Measurements from ENCODE around the gene PTPN3.
"Not testable (repeated sequence)": the region's sequence is repeated elsewhere in the genome, so short reads cannot be mapped to it uniquely, and the experiment has no call there.

PTPN3 gene, protein sequence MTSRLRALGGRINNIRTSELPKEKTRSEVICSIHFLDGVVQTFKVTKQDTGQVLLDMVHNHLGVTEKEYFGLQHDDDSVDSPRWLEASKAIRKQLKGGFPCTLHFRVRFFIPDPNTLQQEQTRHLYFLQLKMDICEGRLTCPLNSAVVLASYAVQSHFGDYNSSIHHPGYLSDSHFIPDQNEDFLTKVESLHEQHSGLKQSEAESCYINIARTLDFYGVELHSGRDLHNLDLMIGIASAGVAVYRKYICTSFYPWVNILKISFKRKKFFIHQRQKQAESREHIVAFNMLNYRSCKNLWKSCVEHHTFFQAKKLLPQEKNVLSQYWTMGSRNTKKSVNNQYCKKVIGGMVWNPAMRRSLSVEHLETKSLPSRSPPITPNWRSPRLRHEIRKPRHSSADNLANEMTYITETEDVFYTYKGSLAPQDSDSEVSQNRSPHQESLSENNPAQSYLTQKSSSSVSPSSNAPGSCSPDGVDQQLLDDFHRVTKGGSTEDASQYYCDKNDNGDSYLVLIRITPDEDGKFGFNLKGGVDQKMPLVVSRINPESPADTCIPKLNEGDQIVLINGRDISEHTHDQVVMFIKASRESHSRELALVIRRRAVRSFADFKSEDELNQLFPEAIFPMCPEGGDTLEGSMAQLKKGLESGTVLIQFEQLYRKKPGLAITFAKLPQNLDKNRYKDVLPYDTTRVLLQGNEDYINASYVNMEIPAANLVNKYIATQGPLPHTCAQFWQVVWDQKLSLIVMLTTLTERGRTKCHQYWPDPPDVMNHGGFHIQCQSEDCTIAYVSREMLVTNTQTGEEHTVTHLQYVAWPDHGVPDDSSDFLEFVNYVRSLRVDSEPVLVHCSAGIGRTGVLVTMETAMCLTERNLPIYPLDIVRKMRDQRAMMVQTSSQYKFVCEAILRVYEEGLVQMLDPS

DNA sequence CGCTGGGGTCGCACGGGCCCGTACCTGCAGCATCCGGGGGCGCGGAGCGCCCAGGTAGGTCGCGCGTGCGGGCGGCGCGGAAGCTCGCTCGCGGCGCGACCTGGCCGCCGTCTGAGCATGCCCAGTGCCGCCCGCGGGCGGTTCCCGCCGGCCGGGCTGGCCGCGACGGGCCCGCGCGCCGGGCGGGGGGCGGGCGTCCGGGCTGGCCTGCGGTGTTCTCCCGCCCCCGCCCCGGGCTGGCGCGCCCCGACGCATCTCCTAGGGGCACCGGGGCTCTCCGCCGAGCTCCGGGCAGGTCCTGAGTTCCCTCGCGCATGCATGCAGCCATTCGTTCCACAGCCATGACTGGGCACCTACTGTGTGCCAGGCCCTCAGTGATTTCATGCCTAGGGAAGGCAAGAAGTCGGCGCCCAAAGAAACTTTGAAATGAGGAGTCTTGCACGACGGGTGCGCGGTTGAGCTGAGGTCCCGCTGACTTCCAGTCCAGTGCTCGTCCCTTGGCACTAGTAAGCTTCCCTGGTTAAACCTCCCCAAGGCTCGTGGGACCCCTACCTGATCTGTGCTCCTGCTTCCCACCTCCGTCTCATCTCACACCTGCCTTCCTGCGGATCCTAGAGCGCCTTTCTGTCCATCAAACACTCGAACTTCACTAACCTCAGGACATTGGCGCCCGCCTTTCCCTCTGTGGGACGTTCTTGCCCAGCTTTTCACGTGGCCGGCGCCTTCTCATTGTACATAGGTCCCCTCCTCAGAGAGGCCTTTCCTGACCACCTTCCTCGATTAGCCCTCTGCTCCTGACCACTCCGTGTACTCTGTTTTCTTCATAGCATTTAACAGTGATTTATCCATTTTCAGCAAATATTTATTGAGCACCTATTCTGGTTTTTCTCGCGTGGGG lies at the start of gene PTPN3:
Gene PTPN3, minus strand, starts transcription at position 113 of the 898 bp plus-strand sequence. CDS start 34,873 bp downstream, outside the sequence.
- DNase-seq (ENCODE audit: low read depth), result peak; percentile 14

DNA sequence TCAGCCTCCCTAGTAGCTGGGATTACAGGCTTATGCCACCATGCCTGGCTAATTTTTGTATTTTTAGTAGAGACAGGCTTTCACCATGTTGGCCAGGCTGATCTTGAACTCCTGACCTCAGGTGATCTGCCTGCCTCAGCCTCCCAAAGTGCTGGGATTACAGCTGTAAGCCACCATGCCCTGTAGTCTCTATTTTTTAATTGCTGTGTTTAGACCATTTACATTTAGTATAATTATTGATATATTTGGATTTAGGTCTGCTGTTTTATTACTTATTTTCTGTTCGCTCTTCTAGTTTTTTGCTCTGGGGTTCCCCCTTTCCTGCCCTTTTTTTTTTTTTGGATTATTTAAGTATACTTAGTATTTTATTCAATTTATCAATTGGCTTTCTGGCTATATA lies 46.8 kb upstream of the PTPN3 start:
- DNase-seq (ENCODE audit: low read depth), result not testable (repeated sequence)

DNA sequence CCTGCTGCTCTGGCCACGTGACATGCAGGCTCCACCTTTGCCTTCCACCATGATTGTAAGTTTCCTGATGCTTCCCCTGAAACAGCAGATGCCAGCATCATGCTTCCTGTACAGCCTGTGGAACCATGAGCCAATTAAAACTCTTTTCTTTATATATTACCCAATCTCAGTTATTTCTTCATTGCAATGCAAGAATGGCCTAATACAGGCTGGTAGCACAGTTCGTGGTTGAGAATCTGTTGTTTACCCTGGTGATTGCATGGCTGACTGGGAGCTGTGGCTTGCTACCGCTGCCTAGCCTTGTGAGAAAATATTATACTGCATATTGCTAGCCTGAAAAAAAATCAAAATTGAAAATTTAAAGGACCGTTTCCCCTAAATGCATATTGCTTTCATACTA lies 44.8 kb upstream of the PTPN3 start:
- peak; percentile 20 for DNase-seq (ENCODE audit: low read depth)

DNA sequence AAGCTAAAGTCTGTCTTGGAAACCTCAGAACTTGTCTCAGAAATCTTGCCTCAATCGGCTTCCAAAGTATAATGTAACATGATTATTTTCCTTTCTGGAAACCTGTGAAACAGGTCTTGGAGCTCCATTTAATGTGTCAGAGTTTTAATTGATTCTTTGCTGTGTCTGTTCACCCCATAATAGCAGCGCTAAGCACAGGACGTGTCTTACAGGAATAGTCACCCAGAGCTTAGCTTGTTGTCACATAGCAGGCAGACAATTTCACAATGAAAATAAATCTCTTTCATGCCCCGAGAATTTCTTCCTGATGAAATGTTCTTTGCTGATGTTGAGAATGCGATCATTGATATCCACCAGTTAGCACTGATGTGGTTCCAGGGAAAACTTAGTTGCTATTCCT lies 40.2 kb upstream of the PTPN3 start:
- no peak for DNase-seq (ENCODE audit: low read depth)

DNA sequence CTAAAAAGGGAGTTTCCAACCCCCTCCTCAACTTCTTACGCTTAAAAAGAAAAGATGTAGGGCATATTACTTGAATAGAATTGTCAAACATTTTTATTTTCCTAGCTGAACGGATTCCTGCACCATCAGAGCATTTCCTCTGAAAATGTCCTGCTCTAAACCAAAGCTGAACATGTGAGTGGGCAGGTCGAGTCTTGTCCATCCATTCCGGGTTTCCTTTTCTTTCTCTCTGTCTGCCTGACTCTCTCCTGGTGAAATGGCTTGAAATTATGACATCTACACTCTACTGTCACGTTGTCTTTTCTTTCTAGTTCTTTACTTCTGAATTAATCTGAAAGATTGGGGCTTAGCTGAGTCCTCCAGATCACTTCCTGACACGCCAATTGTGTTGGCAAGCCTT lies 39.2 kb upstream of the PTPN3 start:
- no peak for DNase-seq (ENCODE audit: low read depth)

DNA sequence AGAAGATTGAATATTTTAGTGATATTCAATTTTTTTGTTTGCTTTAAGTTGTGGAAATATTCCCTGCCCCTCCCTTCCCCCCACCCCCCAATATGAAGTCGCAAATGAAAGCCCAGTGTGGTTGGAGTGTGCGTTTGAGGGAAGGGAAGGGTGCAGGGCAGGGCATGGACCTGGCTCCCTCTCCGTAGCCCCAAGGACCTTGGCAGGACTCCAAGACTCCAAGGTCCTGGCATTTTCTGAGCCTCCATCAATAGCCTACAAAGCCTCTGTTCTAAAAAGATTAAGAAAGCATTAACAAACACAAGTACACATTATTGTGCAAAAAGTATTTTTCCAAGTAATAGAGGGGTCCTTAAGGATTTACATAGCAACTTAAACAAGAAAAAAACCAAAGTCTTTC lies 38.8 kb upstream of the PTPN3 start:
- DNase-seq (ENCODE audit: low read depth), result no peak

DNA sequence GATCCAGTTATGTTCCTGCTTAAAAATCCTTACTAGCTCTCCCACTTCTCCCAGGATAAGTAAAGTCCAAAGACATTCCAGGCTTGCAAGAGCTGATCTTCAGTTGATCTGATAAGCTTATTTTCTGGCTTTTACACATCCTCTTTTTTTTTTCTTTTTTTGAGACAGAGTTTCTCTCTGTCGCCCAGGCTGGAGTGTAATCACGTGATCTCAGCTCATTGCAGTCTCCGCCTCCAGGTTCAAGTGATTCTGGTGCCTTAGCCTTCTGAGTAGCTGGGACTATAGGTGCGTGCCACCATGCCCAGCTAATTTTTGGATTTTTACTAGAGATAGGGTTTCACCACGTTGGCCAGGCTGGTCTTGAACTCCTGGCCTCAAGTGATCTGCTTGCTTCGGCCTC lies 37.3 kb upstream of the PTPN3 start:
- no peak for DNase-seq (ENCODE audit: low read depth)

DNA sequence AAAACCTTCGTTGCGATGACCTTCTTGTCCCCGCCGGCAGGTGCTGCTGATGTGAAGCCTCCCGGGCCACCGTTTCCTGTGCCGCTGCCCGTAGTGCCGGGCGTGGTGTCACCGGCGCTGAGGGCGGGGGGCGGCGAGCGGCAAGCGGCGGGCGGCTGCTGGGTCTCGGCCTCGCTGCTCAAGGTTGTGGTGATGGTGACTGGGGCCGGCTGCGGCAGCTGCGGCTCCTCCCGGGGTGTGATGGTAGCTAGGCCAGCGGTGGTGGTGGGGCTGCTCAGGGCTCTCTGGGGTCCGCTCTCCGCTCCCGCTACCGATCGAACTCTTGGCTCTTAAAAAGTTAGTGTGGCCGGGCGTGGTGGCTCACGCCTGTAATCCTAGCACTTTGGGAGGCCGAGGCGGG lies 36.0 kb upstream of the PTPN3 start:
- no peak for DNase-seq (ENCODE audit: low read depth)

DNA sequence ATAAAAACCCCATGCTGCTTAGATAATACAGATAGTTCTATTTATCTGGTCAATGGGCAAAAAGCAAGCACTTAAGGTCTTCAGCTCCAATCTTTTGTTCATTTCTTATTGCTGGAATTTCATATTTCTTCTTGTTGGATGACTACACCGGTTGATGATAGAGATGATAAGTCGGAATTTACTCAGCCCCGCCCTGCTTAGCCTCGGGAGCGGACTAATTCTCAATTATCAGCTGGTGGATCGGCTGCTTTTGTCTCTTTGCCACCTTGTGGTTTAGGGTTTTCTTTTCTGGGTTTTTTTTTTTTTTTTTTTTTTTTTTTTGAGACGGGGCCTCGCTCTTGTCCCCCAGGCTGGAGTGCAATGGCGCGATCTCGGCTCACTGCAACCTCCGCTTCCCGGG lies 34.5 kb upstream of the PTPN3 start:
- not testable (repeated sequence) for DNase-seq (ENCODE audit: low read depth)

DNA sequence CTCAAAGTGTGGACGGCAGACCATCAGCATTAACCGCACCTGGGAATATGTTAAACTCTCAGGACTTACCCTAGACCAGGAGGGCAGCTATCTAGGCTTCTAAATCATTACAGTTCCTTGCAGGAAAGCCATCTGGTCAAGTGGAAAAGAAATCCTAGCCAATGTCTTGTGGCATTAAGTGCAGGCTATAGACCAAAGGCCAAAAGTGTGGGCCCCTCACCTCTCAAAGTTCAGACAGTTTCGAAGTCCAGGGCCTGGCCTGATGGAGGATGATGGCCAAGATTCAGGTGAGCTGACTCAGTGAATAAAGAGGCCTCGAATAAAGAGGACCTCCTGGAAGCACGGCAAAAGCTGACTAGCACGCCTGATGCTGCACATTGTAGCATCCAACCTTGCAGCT lies 24.0 kb upstream of the PTPN3 start:
- no peak for DNase-seq (ENCODE audit: low read depth)

DNA sequence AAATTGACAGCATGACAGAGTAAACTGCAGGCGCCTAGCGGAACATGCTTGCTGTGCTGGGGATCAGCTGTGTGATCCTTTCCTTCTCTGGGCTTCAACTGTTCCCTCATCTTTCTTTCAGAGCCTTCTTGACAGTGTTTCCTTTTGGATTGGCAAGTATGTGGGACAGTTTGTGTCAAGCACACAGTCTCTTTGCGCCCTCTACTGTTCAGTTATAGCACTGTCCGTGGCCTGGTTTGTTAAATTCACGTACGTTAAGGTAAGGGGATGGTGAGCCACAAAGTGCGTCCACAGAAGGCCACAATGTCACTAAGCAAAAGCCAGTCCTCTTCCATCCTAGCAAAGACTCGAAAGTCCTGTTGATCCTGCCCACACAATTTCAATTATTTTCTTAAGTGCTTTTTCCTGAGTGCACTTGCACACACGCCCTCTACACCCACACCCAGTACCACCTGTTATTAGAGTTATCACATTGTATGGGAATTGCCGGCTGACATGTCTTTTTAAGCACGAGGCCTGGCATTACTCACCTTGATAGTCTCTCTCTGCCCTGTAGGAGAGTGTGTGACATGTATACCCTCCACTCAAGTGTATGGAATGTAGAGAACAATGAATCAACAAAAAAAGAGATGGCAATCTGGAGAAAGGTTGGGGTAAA lies 22.5 kb upstream of the PTPN3 start:
- peak; percentile 65 for DNase-seq (ENCODE audit: low read depth)

DNA sequence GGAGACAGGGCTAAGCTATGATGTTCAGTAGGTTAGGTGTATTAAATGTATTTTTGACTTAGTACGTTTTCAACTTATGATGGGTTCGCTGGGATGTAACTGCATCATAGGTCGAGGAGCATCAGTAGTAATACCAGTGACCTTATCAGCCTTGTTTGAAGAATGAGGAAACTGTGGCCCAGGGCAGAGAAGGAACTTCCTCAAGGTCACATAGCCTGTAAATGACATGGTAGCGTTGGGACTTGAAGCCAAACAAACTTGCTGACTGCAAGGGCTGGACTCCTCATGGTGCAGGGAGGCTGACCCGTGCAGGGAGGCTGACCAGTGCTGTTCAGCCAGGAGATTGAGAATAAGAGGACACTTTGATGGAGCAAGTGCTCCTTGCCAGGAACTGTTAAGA lies 21.3 kb upstream of the PTPN3 start:
- DNase-seq (ENCODE audit: low read depth), result no peak

DNA sequence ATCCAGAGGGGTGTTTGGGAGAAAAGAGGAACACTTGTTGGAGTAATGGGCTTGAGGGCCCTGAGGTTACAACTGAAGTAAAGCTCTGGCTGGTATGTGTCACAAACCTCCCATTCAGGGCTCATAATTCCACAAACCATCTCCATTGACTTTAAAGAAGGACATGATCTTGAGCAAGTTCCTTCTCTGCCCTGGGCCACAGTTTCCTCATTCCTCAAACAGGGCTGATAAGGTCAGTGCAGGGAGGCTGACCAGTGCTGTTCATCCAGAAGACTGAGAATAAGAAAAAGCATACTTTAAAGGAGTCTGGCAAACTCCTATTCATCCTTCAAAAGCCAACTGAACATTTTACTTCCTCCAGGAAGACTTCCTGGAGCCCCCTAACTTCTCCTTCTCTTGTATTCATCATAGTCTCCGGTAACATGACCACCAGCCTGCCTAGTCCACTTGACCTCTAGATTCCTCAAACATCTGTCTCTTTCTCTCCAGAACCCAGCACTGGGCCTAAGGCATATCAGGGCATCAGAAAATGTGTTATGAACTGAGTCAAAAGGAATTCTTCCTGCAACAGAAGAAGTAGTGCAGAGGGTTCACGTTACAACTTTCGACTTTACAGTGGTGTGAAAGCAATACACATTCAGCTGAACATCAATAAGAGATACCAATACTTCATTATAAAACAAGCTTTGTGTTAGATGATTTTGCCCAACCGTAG lies 20.7 kb upstream of the PTPN3 start:
- DNase-seq (ENCODE audit: low read depth), result no peak

DNA sequence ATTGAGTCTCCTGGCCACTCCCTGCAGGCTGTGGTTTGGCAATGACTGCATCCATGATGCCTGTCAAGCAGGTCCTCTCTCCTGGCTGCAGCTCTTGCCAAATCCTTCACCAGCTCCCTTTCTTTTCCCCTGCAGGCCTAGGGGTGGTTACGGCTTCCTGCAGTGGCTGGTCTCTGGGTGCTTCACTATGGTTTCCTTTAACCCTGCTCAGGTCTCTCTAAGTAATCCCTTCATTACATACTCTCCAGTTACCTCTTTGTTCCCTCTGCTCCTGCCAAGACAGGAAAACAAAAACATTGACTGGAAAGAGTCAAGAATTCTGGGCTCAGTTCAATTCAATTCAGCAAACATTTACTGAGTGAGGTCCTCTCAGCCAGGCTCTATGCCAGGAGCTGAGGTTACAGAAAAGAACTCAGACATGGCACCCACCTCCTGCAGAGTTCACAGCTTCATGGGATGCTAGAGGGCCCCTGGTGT lies 19.8 kb upstream of the PTPN3 start:
- no peak for DNase-seq (ENCODE audit: low read depth)

DNA sequence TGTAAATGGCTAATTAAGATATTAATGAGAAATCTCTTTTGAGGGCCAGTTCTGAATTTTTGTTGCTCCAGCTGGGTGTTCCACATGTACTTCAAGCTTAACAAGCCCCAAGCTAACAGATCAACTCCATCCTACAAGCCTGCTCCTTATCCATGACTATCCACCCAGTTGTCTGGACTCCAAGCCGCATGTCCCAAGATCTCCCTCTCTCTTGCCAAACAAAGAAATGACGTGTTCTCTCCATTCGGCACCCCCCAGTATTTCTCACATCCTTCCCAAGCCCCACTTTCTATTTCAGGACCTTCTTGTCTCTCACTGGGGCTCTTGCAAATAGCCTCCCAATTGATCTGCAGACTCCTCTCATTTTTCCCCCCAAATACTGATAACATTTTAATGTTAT lies 15.8 kb upstream of the PTPN3 start:
- no peak for DNase-seq (ENCODE audit: low read depth)

DNA sequence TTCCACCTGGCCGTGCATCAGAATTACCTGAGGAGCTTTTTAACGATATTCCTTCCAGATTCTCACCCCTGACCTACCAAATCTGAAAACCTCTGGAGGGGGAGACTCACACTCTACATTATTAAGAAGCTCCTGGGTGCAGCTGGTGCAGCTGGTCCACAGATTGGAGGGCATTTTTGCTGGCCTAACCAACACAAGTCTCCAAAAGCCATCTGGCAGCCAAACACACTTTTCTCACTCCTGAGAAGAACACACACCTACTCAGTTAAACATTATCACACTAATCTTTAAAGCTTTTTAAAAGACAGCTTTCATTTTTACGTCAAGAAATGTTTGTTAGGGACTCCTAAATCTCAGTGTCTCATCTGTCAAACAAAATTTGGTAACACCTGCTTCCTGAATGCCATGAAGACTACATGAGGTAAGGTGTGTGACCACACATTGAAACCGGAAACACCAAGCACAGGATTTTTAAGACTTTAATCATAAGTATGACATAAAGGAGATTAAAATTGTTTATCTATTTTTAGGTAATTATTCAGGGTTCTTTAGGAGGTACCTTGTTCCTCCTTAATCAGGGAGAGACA lies 14.2 kb upstream of the PTPN3 start:
- DNase-seq (ENCODE audit: low read depth), result no peak

DNA sequence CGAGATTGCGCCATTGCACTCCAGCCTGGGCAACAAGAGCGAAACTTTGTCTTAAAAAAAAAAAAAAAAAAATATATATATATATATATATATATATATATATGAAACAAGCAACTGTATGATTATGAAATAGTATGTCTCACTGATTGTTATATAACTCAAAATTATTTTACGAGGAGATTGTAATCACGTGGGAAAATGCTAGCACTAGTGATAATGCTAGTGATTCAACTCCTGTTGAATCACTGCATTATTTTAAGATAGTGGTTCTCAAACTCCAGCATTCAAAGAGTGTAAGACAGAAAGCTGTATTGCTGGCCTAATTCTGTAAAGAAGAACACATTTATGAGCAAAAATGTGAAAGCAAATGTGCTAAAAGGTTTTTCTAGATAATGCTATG lies 12.4 kb upstream of the PTPN3 start:
- DNase-seq (ENCODE audit: low read depth), result peak; percentile 12

DNA sequence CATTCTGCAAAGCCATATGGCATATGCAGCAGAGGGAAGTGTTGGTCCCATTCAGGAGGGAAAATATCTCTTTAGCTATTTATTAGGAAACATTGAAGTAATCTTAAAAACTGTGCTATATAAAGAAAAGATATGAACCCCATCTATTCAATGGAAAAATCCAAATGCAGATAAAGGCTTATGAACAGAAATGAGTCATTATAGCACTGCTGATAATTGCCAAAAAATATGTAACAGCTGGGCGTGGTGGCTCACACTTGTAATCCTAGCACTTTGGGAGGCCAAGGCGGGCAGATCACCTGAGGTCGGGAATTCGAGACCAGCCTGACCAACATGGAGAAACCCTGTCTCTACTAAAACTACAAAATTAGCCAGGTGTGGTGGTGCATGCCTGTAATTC lies 11.9 kb upstream of the PTPN3 start:
- DNase-seq (ENCODE audit: low read depth), result peak; percentile 9

DNA sequence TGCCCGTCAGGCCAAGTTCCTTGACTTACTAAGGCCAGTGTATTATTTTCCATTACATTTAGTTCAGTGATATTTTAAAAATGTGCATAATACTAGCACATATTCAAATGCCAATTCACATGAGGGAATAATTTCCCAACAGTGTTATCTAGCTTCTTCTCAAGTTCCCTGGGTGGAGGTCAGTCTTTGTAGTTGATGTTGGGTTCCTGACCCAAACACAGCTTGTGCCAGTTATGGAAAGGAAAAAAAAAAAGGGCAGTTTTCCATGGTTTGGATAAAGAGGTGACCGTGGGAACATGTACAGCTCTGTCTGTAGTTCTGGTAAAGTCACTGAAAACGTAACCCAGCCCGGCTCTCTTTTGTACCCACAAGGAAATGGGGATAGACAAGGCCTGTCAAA lies 11.5 kb upstream of the PTPN3 start:
- DNase-seq (ENCODE audit: low read depth), result no peak

DNA sequence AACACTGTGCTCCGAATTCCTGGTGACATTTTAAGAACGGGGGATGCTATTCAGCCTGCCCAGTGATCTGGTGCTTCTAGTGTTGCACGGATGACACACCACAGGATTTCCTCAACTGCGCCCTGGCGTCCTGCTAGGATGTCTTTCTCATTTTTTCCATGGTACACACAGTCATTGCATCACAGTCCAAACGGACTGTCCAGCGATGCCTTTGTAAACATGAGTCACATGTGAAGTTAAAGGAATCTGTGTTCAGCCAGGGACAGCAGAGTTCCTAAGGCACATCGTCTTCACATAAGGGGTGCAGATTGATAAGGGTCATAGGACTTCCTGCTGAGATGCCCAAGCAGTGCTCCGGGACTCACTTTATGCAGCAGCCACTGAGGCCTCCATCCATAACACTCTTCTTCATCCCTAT lies 9.3 kb upstream of the PTPN3 start:
- peak; percentile 96 for DNase-seq (ENCODE audit: low read depth)
